HUES6 (cell line): ENCODE measurements around the gene RPL10A.
A peak's percentile ranks its signal among the peaks of the same experiment; 100 is the strongest.
"Not testable (repeated sequence)": the region's sequence is repeated elsewhere in the genome, so short reads cannot be mapped to it uniquely, and the experiment has no call there.

Experiments
- H3K27ac ChIP-seq: 2 replicates; pipeline ENCODE4 v1.7.0; 2013; ENCODE audit warnings: low read depth, mild to moderate bottlenecking, low read length, inconsistent platforms
- H3K27me3 ChIP-seq: 2 replicates; pipeline ENCODE4 v1.6.1; 2013; ENCODE audit warnings: low read length; ENCODE audit not compliant: control insufficient read depth, insufficient read depth
- H3K36me3 ChIP-seq: 2 replicates; pipeline ENCODE4 v1.6.1; 2013; ENCODE audit warnings: low read length; ENCODE audit not compliant: control insufficient read depth, insufficient read depth
- H3K4me1 ChIP-seq: 2 replicates; pipeline ENCODE4 v1.6.1; 2013; ENCODE audit warnings: low read length; ENCODE audit not compliant: control insufficient read depth, insufficient read depth
- H3K4me3 ChIP-seq: 2 replicates; pipeline ENCODE4 v1.5.1; 2013; ENCODE audit warnings: low read depth, low read length
- H3K9ac ChIP-seq: one replicate; pipeline ENCODE4 v1.6.1; 2013; ENCODE audit warnings: mild to moderate bottlenecking, low read length
- H3K9me3 ChIP-seq: 2 replicates; pipeline ENCODE4 v1.6.1; 2013; ENCODE audit warnings: low read depth, low read length; ENCODE audit not compliant: control insufficient read depth, insufficient read depth

Gene RPL10A

DNA sequence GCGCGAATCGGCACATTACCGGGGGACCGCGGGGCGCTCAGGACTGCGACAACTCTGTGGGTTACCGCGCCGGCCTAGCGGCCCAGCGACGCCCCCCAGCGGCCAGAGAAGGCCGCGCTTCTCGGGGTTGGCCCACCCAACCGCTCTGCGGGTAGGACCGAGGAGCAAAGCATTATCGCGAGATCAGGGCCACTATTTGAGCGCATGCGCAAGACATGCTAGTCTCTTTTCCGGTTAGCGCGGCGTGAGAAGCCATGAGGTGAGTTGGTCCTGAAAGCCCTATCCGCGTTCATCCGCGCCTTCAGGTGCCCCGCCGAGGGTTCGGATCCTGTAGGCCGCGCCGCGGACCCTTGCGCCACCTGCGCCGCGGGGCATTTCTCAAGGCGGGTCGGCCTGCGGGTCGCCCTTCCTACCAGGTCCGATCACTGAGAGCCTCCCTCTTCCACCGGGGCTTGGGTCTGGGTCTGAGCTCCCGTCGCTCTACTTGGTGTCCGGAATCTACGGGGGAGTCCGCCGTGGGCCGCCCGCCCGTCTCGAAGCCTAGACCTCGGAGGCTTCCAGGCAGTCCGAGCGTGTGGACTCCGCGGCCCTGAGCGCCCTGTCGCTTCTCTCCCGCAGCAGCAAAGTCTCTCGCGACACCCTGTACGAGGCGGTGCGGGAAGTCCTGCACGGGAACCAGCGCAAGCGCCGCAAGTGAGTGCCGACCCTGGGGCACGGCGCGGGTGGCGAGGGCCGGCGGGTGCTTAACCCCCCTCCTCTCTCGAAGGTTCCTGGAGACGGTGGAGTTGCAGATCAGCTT is at the start of gene RPL10A:
Gene RPL10A, plus strand, starts transcription at position 221 of the 799 bp plus-strand sequence. Its CDS starts 34 bp downstream, at position 255.
- H3K4me3 ChIP-seq, result peak within 1 kb of the TSS; percentile 96
- peaks cover 17% of the 10 kb centered on the region; the same call in 1 of the 2 replicates for H3K4me1 ChIP-seq
- peak within 1 kb of the TSS; percentile 96 for H3K27ac ChIP-seq
- peaks cover 70% of the 10 kb centered on the region for H3K36me3 ChIP-seq
- H3K27me3 ChIP-seq, result 0 out of 2 replicates have a peak, but pooled peaks cover 5% of the 10 kb centered on the region
- H3K9me3 ChIP-seq, result no peaks in the 10 kb centered on the region
- H3K9ac ChIP-seq, result peak within 1 kb of the TSS; percentile 98

DNA sequence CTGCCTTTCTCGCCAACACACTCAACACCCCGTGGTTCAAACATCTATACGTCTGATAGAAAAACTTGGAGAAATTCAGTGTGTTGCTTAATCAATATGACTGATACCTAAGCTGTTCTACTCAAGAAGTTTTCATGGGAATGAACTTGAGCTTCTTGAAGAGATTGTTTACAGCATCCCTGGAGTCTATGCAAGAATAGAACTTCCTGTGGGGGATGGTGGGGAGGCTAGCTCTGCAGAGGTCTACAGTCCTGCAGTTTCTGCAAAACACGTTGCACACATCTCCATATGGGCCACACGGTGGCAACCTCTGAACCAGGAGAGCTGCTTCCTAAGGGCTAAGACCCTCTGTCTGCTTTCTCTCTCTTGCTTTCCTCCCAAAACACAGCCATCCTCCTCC is 48.8 kb upstream of the RPL10A start:
- Histone ChIP-seq H3K27me3 (no peaks in the 10 kb centered on the region), H3K27ac (no peak overlapping the region), H3K9me3 (no peaks in the 10 kb centered on the region), H3K4me1 (peaks cover 11% of the 10 kb centered on the region), H3K9ac (no peak overlapping the region), H3K36me3 (peaks cover 12% of the 10 kb centered on the region), H3K4me3 (no peak overlapping the region)

DNA sequence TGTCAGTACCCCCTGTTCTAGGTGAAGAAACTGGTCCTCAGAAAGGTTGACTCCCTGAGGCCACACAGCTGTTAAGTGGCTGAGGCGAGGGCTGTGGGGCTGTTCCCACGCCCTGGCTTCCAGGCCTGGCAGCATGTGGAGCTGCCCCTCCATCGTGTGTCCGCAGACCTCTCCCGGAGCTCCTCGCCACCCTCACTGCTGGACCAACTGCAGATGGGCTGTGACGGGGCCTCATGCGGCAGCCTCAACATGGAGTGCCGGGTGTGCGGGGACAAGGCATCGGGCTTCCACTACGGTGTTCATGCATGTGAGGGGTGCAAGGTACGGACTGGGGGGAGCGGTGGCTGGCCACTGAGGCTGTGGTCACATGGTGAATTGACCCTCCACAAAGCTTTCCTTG is 48.2 kb upstream of the RPL10A start:
- no peak overlapping the region for H3K9ac ChIP-seq
- H3K36me3 ChIP-seq, result peaks cover 17% of the 10 kb centered on the region
- no peaks in the 10 kb centered on the region for H3K9me3 ChIP-seq
- H3K27ac ChIP-seq, result no peak overlapping the region
- H3K27me3 ChIP-seq, result no peaks in the 10 kb centered on the region
- peaks cover 10% of the 10 kb centered on the region for H3K4me1 ChIP-seq
- no peak overlapping the region for H3K4me3 ChIP-seq

DNA sequence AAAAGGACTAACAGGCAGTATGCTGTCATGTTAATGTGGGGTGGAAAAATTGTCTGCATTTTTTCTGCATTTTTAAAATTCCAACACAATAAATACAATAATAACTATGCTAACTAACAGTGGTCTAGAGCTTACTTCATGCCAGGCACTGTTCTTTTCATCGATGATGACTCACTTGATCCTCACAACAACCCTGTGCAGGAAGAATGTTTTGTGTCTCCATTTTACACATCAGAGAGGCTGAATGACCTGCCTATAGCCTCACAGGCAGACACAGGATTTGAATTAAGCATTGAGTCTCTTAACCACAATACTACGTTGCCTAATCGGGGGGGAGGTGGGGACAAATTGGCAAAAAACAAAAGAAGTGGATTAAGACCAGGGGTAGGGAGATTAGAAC is 42.9 kb upstream of the RPL10A start:
- Histone ChIP-seq H3K27ac (no peak overlapping the region), H3K27me3 (no peaks in the 10 kb centered on the region), H3K4me3 (no peak overlapping the region), H3K4me1 (peaks cover 16% of the 10 kb centered on the region), H3K9me3 (peaks cover 17% of the 10 kb centered on the region), H3K9ac (no peak overlapping the region), H3K36me3 (peaks cover 23% of the 10 kb centered on the region)

DNA sequence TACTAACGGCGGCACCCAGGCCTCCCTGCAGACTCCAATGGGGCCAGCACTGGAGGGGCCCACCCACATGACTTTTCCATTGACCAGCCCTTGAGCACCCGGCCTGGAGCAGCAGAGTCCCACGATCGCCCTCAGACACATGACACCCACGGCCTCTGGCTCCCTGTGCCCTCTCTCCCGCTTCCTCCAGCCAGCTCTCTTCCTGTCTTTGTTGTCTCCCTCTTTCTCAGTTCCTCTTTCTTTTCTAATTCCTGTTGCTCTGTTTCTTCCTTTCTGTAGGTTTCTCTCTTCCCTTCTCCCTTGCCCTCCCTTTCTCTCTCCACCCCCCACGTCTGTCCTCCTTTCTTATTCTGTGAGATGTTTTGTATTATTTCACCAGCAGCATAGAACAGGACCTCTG is 42.1 kb upstream of the RPL10A start:
- Histone ChIP-seq H3K9ac (no peak overlapping the region), H3K4me1 (peaks cover 16% of the 10 kb centered on the region), H3K27ac (no peak overlapping the region), H3K9me3 (peaks cover 18% of the 10 kb centered on the region), H3K36me3 (peaks cover 23% of the 10 kb centered on the region), H3K27me3 (no peaks in the 10 kb centered on the region), H3K4me3 (no peak overlapping the region)

DNA sequence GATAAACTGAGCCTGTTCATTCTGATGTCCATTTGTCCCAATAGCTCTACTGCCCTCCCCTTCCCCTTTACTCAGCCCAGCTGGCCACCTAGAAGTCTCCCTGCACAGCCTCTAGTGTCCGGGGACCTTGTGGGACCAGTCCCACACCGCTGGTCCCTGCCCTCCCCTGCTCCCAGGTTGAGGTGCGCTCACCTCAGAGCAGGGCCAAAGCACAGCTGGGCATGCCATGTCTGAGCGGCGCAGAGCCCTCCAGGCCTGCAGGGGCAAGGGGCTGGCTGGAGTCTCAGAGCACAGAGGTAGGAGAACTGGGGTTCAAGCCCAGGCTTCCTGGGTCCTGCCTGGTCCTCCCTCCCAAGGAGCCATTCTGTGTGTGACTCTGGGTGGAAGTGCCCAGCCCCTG is 40.8 kb upstream of the RPL10A start:
- Histone ChIP-seq H3K4me3 (no peak overlapping the region), H3K27ac (no peak overlapping the region), H3K9ac (no peak overlapping the region), H3K9me3 (peaks cover 18% of the 10 kb centered on the region), H3K4me1 (peaks cover 16% of the 10 kb centered on the region), H3K36me3 (peaks cover 18% of the 10 kb centered on the region), H3K27me3 (no peaks in the 10 kb centered on the region)

DNA sequence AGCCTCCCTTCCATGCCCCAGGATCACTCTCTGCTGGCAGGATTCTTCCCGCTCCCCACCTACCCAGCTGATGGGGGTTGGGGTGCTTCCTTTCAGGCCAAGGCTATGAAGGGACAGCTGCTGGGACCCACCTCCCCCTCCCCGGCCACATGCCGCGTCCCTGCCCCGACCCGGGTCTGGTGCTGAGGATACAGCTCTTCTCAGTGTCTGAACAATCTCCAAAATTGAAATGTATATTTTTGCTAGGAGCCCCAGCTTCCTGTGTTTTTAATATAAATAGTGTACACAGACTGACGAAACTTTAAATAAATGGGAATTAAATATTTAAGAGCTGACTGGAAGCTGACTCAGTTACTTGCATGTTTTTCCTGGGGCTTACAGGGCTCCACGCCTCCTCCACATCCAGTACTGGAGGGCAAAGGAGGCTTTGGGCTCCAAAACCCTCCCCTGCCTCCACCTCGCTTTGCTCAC is 40.3 kb upstream of the RPL10A start:
- Histone ChIP-seq H3K36me3 (peaks cover 16% of the 10 kb centered on the region), H3K4me3 (no peak overlapping the region), H3K4me1 (peaks cover 16% of the 10 kb centered on the region), H3K9me3 (peaks cover 18% of the 10 kb centered on the region), H3K27me3 (no peaks in the 10 kb centered on the region), H3K9ac (no peak overlapping the region), H3K27ac (no peak overlapping the region)

DNA sequence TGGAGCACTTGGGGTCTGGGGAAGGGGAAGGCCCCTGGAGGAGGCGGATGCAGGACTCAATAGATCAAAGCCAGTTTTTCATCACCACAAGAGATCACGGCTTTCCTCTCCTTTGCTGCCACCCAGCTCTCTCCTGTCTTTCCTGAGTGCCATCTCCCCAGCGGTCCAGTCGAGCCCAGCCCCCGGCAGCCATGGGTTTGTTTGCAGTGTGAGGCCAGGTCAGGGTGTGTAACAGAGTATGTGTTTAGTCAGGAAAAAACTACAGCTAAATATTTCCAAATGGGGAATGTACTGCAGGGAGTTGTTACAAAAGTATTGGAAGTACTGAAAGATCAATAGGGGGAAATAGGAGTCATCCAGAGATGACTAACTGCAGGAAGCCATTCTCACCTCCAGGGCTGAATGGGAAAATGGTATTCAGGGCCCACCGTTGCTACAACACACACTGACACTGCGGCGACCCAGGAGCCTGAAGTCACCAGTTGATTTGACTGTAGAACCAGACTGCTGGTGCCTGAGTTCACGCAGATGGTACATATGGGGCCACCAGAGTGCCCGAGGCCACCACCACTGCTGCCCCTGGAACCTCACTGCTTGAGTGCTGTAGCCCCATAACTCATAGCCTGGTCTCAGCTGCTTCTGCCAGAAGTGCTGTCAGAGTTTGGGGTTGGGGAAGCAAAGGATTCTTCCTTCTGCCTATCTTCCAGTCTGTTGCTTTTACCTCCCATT is 39.6 kb upstream of the RPL10A start:
- no peak overlapping the region for H3K27ac ChIP-seq
- H3K9ac ChIP-seq, result no peak overlapping the region
- peaks cover 18% of the 10 kb centered on the region for H3K9me3 ChIP-seq
- peaks cover 16% of the 10 kb centered on the region for H3K36me3 ChIP-seq
- peaks cover 16% of the 10 kb centered on the region for H3K4me1 ChIP-seq
- no peaks in the 10 kb centered on the region for H3K27me3 ChIP-seq
- no peak overlapping the region for H3K4me3 ChIP-seq

DNA sequence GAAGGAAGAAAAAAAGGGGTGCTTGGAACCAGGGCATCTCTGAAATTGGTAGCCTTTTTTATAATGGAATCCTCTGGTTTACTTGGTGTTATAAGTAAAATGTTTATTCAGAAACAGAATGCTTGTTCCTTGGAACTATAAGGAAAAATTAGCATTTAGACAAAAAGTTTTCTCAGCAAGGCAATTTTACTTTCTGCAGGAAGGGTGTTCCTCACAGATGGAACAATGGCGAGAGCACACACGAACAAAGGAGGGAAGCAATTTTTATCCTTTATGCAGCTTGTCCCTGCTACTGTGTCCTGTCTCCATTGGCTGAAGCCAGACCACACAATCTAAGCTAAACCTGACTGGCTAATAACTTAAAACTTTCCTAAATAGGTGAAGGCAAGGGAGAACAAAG is 38.7 kb upstream of the RPL10A start:
- H3K4me1 ChIP-seq, result peaks cover 16% of the 10 kb centered on the region
- H3K9me3 ChIP-seq, result peaks cover 18% of the 10 kb centered on the region
- no peak overlapping the region for H3K4me3 ChIP-seq
- no peak overlapping the region for H3K27ac ChIP-seq
- no peak overlapping the region for H3K9ac ChIP-seq
- H3K36me3 ChIP-seq, result peaks cover 10% of the 10 kb centered on the region
- H3K27me3 ChIP-seq, result no peaks in the 10 kb centered on the region

DNA sequence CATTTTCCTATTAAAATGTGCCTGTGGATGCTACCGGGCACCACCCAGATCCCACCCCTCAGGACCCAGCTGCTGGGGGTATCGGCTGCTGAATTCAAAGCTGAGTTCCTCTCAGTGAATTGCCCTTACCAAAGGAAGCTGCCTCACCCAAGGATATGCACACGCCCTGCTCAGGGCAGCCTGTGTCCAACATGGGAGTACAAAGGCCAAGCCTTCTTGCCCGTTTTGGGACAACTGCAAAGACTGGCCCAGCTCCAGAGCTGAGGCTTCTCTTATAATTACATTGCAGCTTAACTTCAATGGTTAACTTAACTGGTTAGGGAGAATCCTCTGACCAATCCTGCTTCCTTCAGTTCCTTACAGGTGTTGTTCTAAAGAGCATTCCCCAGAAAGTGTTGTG is 35.9 kb upstream of the RPL10A start:
- Histone ChIP-seq H3K27ac (no peak overlapping the region), H3K9ac (no peak overlapping the region), H3K4me1 (peaks cover 20% of the 10 kb centered on the region), H3K4me3 (no peak overlapping the region), H3K27me3 (no peaks in the 10 kb centered on the region), H3K36me3 (no peaks in the 10 kb centered on the region), H3K9me3 (peaks cover 18% of the 10 kb centered on the region)

DNA sequence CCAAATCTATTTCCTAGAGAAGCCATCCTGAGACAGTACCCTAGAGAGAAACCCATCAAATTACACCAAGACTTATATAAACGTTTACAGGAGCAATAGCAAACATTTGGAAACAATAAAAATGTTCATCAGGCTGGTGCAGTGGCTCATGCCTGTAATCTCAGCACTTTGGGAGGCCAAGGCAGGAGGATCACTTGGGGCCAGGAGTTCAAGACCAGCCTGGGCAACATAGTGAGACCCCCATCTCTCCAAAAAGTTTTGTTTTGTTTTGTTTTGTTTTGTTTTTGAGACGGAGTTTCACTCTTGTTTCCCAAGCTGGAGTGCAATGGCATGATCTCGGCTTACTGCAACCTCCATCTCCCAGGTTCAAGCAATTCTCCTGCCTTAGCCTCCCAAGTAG is 35.5 kb upstream of the RPL10A start:
- Histone ChIP-seq H3K9me3 (peaks cover 18% of the 10 kb centered on the region), H3K4me1 (peaks cover 17% of the 10 kb centered on the region)
- H3K27me3 ChIP-seq, H3K9ac ChIP-seq, H3K27ac ChIP-seq, H3K36me3 ChIP-seq, H3K4me3 ChIP-seq: not testable (repeated sequence)
